HG02759 (cell line): ENCODE measurements around the gene CHKB.

Experiments used
- ATAC-seq: cut with Tn5 transposase; IDR thresholded peaks from one replicate; pipeline ENCODE4 v1.9.1; 2021; ENCODE audit warnings: mild to moderate bottlenecking, moderate library complexity; ENCODE audit not compliant: unreplicated experiment

Gene CHKB

GRCh38 chr22:50575426-50575941, 7.2 kb downstream of the CHKB start:
- no peak for ATAC-seq

GRCh38 chr22:50574383-50574755, 8.3 kb downstream of the CHKB start:
- no peak for ATAC-seq

- ATAC-seq = no peak
Observed at GRCh38 chr22:50573491-50574382, 8.9 kb downstream of the CHKB start.

- ATAC-seq = no peak
Observed at GRCh38 chr22:50572965-50573364, 9.7 kb downstream of the CHKB start.

- ATAC-seq = no peak
Observed at GRCh38 chr22:50571264-50572175, 11.1 kb downstream of the CHKB start.

GRCh38 chr22:50570861-50571260, 11.8 kb downstream of the CHKB start:
- ATAC-seq = no peak

- ATAC-seq = no peak
Observed at GRCh38 chr22:50569896-50570535, 12.6 kb downstream of the CHKB start.

- no peak for ATAC-seq
Observed at GRCh38 chr22:50569041-50569459, 13.6 kb downstream of the CHKB start.

- no peak for ATAC-seq
Observed at GRCh38 chr22:50568626-50569025, 14.0 kb downstream of the CHKB start.

- ATAC-seq = no peak
Observed at GRCh38 chr22:50567721-50568252, 14.9 kb downstream of the CHKB start.

- no peak for ATAC-seq
Observed at GRCh38 chr22:50564289-50564688, 18.4 kb downstream of the CHKB start.

- no peak for ATAC-seq
Observed at GRCh38 chr22:50563413-50564160, 19.1 kb downstream of the CHKB start.

- ATAC-seq = peak; percentile 94
Observed at GRCh38 chr22:50562523-50563412, 19.9 kb downstream of the CHKB start, which contains the start of gene SYCE3. SYCE3 (minus strand) TSS chr22:50562919; CDS start chr22:50556405, 6,514 bp downstream.

- ATAC-seq = no peak
Observed at GRCh38 chr22:50561401-50562358, 21.0 kb downstream of the CHKB start.

- ATAC-seq = no peak
Observed at GRCh38 chr22:50560034-50560433, 22.6 kb downstream of the CHKB start.

GRCh38 chr22:50556703-50557102, 25.9 kb downstream of the CHKB start:
- ATAC-seq = no peak

- ATAC-seq = no peak
Observed at GRCh38 chr22:50553310-50553709, 29.3 kb downstream of the CHKB start.
